Tibial nerve (tissue), 3 donors: ENCODE results near the gene MYO3B.

Source experiments
- CTCF ChIP-seq, 5 experiments: fragments of 200-600 bp in 3 of 5; fragments of 450-650 bp in 2 of 5; sonication (generic) in 3 of 5; IDR thresholded peaks; one replicate each; pipeline ENCODE4 v1.5.1; 2016 to 2019; ENCODE audit warnings: antibody characterized with exemption in 5 of 5, mild to moderate bottlenecking in 3 of 5, moderate library complexity in 2 of 5
- POLR2A ChIP-seq, 2 donors: fragments of 450-650 bp; IDR thresholded peaks; one replicate each; pipeline ENCODE4 v1.6.1; 2017; ENCODE audit warnings: antibody characterized with exemption in 2 of 2, mild to moderate bottlenecking in 2 of 2, moderate library complexity in 2 of 2

- TF ChIP-seq CTCF (IDR thresholded peaks at IDR 0.05) (no peak), POLR2A (IDR thresholded peaks at IDR 0.05) (no peak)
These were observed 78.0 kb downstream of the MYO3B start for GRCh38 chr2:170255971-170256370.
